DOHH2 (cell line): ENCODE measurements around the gene TTC33.

Experiments used
- EZH2phosphoT487 ChIP-seq: fragments of 200-600 bp; sonication (generic); IDR thresholded peaks from 2 replicates; pipeline ENCODE4 v1.6.1; 2017; ENCODE audit warnings: borderline replicate concordance, mild to moderate bottlenecking, antibody characterized with exemption, low read length, moderate library complexity, mixed read lengths
- TF ChIP-seq, protein P1 (sequence below): fragments of 200-600 bp; sonication (generic); IDR thresholded peaks from one replicate; pipeline ENCODE4 v1.5.1; 2014; ENCODE audit warnings: antibody characterized with exemption, mild to moderate bottlenecking, low read depth, low read length; ENCODE audit not compliant: poor library complexity, severe bottlenecking

DNA sequence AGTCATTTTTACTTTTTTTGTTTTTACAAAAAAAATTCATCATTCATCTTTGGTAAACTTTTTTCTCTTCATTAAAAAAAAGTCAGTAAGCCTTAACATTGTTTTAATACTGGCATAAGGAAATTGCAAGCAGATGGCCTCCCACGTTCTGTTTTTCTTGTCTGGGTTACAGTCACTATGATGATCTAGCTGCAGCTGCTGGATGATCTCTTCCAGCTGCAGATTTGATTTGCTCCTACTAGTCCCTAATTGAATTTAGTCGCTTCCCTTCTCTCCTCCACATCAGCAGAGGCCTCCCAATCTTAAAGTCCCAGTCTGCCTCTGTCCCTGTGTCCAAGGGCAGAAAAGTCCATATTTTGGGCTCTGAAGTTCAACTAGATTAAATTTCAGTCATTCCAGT lies 182.8 kb downstream of the TTC33 start:
- TF ChIP-seq, protein P1, sequence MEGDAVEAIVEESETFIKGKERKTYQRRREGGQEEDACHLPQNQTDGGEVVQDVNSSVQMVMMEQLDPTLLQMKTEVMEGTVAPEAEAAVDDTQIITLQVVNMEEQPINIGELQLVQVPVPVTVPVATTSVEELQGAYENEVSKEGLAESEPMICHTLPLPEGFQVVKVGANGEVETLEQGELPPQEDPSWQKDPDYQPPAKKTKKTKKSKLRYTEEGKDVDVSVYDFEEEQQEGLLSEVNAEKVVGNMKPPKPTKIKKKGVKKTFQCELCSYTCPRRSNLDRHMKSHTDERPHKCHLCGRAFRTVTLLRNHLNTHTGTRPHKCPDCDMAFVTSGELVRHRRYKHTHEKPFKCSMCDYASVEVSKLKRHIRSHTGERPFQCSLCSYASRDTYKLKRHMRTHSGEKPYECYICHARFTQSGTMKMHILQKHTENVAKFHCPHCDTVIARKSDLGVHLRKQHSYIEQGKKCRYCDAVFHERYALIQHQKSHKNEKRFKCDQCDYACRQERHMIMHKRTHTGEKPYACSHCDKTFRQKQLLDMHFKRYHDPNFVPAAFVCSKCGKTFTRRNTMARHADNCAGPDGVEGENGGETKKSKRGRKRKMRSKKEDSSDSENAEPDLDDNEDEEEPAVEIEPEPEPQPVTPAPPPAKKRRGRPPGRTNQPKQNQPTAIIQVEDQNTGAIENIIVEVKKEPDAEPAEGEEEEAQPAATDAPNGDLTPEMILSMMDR, result no peak
- TF ChIP-seq EZH2phosphoT487, result no peak
